GM12874 (cell line): ENCODE measurements around the gene FHOD3.

Experiments used
- CTCF ChIP-seq: IDR thresholded peaks from 2 replicates; pipeline ENCODE4 v1.5.1; 2011; ENCODE audit warnings: low read depth, mild to moderate bottlenecking, control low read depth, low read length, moderate library complexity; ENCODE audit not compliant: insufficient read depth

The FHOD3 gene

GRCh38 chr18:36572135-36572856 is 274.8 kb downstream of the FHOD3 start:
- peak; percentile 47 for TF ChIP-seq CTCF

- TF ChIP-seq CTCF, result no peak
Measured at GRCh38 chr18:36576339-36576738, 278.8 kb downstream of the FHOD3 start.

GRCh38 chr18:36578871-36579710 is 281.6 kb downstream of the FHOD3 start:
- TF ChIP-seq CTCF, result no peak

- TF ChIP-seq CTCF, result no peak
Measured at GRCh38 chr18:36580266-36580665, 282.8 kb downstream of the FHOD3 start.

GRCh38 chr18:36580874-36581750 is 283.6 kb downstream of the FHOD3 start:
- TF ChIP-seq CTCF, result no peak

GRCh38 chr18:36582988-36583745 is 285.7 kb downstream of the FHOD3 start:
- TF ChIP-seq CTCF, result no peak
